NCI-H1105 treated with DMSO at 0.1 percent for 48 hours (cell line): ENCODE data around the gene PARD3.
"Not testable (repeated sequence)": the region's sequence is repeated elsewhere in the genome, so short reads cannot be mapped to it uniquely, and the experiment has no call there.

Experiments used
- DNase-seq: peaks from one replicate; lab custom pipeline; 2025; lab: John Stamatoyannopoulos, UW

PARD3 gene

GRCh38 chr10:34815185-34816084 lies at the start of gene PARD3:
TSS of gene PARD3 (minus strand) at chr10:34815296. CDS start at chr10:34814995, 301 bp downstream.
- peak; percentile 38 for DNase-seq

GRCh38 chr10:34864149-34865067 lies 49.3 kb upstream of the PARD3 start:
- no peak for DNase-seq

GRCh38 chr10:34862892-34863291 lies 47.8 kb upstream of the PARD3 start:
- DNase-seq = no peak

- peak; percentile 92 for DNase-seq
These were observed 46.4 kb upstream of the PARD3 start for GRCh38 chr10:34861293-34862021.

- DNase-seq = no peak
These were observed 44.1 kb upstream of the PARD3 start for GRCh38 chr10:34859170-34859569.

- DNase-seq = no peak
These were observed 42.9 kb upstream of the PARD3 start for GRCh38 chr10:34858003-34858402.

GRCh38 chr10:34854147-34854601 lies 39.1 kb upstream of the PARD3 start:
- no peak for DNase-seq

GRCh38 chr10:34853357-34853756 lies 38.3 kb upstream of the PARD3 start:
- no peak for DNase-seq

DNA sequence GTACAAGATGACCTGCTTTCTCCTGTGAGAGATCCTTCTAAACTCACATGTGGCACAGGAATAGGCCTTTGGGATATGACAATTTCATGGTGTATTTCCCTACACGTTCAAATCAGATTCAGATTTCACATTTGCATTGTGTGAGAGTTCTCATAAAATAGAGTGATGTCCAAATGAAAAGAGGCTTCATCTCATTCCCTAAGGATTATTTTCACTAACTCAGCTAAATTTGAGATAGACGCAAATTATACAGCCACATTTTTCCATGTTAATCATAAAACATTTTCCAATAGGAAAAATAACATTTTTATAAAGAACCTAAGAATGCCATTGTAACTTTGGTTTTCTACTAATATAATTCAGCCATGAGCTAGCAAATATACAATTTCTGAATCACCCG lies 35.5 kb upstream of the PARD3 start:
- DNase-seq = no peak

DNA sequence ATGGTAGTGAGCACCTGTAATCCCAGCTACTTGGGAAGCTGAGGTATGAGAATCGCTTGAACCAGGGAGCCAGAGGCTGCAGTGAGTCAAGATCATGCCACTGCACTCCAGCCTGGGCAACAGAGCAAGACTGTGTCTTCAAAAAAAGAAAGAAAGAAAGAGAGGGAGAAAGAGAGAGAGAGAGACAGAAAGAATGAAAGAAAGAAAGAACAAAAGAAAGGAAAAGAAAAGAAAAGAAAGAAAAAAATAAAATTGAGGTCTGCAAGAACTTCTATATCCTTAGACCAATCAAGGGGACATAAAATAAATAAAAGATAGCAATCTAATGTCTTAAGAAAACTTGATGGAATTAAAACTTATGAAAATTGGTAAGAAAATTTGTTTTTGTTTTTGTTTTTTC lies 34.9 kb upstream of the PARD3 start:
- DNase-seq = no peak

GRCh38 chr10:34845070-34845469 lies 30.0 kb upstream of the PARD3 start:
- no peak for DNase-seq

- no peak for DNase-seq
These were observed 29.4 kb upstream of the PARD3 start for GRCh38 chr10:34844448-34844847.

DNA sequence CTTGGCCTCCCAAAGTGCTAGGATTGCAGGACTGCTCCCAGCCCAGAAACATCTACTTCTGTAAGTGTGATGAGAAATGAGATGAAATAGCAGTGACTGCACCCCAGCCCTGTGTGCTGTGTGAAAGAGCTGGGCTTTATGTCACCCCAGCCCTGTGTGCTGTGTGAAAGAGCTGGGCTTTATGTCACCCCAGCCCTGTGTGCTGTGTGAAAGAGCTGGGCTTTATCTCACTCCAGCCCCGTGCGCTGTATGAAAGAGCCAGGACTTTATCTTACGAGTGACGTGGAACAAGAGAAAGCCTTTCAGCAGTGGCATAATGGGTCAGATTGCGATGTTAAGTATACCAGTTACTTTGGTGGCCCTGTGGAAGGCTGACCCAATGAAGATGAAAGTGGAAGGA lies 28.4 kb upstream of the PARD3 start:
- not testable (repeated sequence) for DNase-seq

- DNase-seq = no peak
These were observed 23.3 kb upstream of the PARD3 start for GRCh38 chr10:34838366-34838900.

DNA sequence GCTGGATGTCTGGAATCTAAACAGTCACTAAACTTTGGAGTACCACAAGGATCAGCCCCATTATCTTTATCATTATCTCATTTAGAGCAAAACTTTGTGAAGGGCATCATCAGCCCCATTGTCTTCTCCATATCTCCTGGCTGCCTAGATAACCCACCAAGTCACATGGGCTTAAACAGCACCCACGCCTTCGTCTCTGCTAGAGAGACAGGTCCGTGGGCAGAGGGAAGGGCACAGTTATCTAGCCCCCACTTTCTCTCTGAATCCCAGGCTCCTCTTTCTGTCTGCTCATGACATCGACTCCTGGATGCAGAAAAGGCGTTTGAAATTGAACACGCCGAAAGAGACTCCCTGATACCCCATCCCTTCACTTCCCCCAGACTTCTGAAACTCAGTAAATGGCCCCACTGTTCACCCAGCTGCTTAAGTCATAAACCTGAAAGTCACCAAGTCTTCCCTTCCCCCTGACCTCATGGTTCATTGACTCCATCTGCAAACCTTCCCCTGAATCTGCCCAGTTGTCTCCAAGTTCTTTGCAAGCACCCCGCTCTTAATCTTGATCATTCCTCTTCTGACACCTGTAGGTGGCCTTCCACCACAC lies 20.9 kb upstream of the PARD3 start:
- no peak for DNase-seq

GRCh38 chr10:34834274-34834673 lies 19.2 kb upstream of the PARD3 start:
- no peak for DNase-seq

DNA sequence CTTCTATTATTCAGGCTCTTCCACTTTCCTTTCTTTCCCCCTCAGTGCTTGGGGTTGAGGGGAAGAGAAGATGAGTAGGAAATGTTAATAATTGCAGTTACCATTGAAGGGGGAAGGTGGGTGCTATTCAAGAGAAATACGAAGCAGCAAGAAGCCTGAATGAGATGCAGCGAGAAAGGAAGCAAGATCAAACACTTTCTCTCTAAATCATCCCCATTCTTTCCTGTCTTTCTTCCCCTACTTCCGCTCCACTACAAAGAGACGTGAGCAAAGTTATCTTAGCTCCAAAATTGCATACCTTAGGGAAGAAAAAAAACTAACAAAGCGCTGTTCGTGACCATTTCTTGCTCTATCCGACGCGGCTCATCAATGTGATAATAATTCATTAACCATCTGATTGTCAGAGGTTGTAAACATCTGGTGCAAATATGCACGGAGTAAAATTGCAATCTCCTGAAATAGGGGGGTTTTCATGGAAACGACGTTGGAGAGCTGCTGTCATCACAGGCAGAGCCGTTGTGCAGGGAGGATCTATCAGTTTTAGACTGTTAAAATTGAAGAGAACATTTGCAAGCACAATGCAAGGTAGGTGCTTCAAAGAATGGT lies 15.2 kb upstream of the PARD3 start:
- no peak for DNase-seq

DNA sequence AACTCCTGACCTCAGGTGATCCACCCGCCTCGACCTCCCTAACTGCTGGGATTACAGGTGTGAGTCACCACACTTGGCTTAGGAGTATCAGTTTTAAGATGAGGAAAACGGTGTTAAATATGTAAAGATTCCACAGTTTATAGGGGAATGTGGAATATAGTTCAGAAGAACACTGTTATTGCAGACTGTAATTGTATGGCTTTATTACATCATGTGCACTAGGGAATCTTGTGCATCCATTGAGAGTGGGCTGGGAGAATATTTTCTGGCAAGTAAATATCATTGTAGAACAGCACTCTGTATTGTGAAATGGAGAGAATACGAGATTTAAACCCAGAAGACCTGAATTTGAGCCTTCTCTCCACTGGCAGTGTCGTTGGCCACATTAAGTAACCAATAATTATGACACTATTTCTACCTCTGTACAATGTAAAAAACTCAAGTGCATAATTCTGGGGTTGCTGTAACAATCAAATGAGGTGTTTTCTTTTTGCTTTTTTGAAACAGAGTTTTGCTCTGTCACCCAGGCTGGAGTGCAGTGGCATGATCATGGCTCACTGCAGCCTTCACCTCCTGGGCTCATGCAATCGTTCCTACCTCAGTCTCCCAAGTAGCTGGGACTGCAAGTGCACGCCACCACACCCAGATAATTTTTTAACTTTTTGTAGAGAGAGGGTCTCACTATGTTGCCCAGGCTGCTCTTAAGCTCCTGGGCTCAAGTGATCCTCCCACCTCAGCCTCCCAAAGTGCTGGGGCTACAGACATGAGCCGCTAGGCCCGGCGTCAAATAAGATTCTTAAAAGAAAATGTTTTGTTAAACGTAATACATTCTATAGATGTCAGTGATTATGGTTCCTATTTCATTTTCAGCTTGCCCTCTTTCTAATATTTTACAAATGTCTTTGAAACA lies 12.0 kb upstream of the PARD3 start:
- DNase-seq = no peak

- DNase-seq = no peak
These were observed 11.1 kb upstream of the PARD3 start for GRCh38 chr10:34826221-34826620.

DNA sequence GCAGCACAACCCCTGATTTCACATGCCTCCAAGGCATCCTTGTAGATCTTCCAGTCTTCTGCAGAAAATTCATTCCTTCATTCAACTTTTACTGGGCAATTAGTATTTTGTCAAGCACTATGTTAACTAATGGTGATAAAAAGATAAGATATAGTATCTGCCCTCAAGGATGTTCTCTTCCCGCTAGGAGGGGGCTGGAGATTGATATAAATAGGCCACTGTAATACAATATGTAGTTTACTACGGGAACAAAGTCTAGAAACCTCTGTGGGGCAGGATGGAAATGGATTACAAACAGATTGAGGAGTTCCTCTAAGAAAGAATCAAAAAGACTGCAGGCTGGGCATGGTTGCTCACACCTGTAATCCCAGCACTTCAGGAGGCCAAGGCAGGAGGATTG lies 10.3 kb upstream of the PARD3 start:
- DNase-seq = no peak
